GM19043 (cell line): ENCODE data around the gene C10orf53.

Source experiments
- ATAC-seq: cut with Tn5 transposase; IDR thresholded peaks from one replicate; pipeline ENCODE4 v1.9.1; 2021; ENCODE audit warnings: low read depth; ENCODE audit not compliant: unreplicated experiment

Gene C10orf53

GRCh38 chr10:49736564-49737113 is 57.2 kb downstream of the C10orf53 start:
- ATAC-seq = no peak

GRCh38 chr10:49737474-49738201 is 58.2 kb downstream of the C10orf53 start:
- no peak for ATAC-seq

DNA sequence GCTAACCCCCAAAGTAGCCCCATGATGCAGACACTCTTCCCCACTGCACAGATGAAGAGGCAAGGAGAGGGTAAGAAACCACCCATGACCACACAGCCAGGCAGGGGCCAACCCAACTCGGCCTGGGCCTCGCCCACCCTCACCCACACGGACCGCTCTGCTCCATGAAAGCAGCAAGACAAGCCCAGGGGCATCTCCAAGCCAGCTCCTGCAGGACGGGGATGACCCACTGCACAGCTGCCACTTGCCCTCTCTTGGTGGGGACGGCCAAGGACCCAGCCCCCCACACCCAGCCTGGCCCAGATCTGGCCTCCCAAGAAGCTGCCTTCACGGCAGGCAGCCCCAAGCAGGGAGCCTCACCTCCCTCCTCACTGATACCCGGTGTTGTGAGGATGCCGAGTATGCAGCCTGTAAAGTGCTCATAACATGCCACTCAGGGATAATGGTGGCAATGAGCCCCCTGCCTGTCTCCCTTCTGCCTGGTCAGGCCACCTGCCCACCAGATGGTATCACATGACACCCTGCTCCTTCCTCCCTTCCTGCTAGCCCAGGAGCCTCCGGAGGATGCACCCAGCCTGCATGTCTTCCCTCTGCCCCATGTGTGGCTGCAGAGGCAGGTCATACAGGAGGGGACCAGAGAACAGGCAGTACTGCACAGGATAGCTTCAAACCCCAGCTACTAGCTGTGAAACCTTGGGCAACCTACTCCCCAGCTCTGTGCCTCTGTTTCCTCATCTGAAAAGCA is 59.3 kb downstream of the C10orf53 start:
- no peak for ATAC-seq

GRCh38 chr10:49739426-49739825 is 60.0 kb downstream of the C10orf53 start:
- ATAC-seq = no peak

- no peak for ATAC-seq
Observed at GRCh38 chr10:49740346-49741107, 61.1 kb downstream of the C10orf53 start.

GRCh38 chr10:49741108-49741995 is 61.9 kb downstream of the C10orf53 start:
- ATAC-seq = no peak

DNA sequence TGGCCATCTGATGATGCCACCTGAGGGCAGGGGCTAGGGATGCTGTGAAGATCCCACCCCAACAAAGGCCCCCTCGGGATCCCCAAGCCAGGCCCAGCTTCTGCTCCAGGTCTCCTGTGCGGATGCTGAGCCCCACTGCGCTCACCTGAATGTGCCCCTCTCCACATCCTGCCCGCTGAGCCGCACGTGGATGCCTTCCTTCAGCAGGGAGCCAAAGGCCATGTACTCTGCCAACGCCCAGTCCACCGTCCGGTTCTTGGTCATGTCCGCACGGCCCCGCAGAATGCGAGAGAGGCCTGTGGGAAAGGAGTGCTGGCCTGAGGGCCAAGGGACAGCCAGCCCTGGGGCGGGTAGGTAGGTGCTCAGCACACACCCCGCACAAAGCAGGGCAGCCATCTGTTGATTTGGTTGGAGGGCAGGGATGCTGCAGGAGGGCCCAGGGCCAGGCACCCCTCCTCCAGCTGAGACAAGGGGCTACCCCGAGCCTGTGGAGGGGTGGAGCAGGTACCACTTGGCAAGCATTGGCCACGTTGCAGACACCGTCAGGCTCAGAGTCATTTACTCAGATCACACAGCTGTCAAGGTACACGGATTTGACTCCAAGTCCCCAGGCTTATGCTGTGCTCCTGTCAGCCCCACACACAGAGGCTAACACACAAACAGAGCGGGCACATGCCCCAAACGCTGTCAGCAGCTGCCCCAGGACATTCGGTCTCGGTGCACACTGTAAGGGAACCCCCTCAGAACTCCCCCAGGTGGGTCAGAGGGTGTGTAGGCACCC is 63.4 kb downstream of the C10orf53 start:
- no peak for ATAC-seq

- ATAC-seq = no peak
Observed at GRCh38 chr10:49743464-49744075, 64.1 kb downstream of the C10orf53 start.

GRCh38 chr10:49744091-49744685 is 64.7 kb downstream of the C10orf53 start:
- no peak for ATAC-seq

GRCh38 chr10:49744924-49745605 is 65.6 kb downstream of the C10orf53 start:
- no peak for ATAC-seq

DNA sequence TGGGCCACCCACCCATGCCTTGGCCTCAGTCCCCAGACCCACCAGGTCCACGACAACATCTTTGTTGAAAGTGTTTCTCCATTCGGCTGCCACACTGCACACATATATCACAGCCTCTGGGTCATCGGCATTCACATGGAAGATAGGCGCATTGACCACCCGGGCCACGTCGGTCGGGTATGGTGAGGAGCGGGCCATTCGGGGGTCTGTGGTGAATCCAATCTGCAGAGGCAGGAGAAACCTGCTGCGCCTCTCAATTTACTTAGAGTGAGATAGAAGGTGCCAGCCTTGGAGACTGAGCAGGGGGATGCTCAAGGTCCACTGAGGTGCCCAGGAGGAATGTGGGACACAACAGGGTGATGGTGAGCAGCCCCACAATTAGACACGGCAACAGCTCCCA is 66.3 kb downstream of the C10orf53 start:
- no peak for ATAC-seq

DNA sequence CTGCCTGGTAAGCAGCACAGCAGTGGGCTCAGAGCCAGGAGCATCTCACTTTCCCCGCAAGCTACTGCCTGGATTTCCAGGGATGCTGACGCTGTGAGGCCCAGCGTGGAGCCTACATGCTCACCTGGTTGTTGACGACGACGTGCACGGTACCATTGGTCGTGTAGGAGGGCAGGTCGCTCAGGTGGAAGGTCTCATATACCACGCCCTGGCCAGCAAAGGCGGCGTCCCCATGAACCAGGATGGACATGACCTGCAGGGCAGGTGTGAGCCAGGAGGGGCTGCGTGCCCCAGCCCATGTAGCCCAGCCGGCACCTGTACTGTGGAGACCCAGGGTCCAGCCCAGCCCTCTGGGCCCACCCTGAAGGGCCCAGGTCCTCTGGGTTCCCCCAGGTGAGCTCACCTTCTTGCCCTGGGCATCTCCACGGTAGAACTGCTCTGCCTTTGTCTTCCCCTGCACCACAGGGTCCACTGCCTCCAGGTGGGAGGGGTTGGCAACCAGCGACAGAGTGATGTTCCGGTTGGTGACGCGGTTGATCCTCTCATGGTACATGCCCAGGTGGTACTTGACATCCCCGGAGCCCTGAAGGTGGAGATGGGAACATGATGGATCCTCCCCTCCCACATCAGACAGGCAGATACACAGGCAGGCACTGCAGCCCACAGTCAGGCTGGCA is 67.3 kb downstream of the C10orf53 start:
- ATAC-seq = no peak
